Astrocyte (in vitro differentiated cells and primary cell): ENCODE measurements around the gene GGA2. TPM values are rescaled to one million over a fixed set of nuclear protein-coding genes. Genes with fewer than 3 reads are reported as not detected.

ENCODE experiments used
- DNase-seq: peaks from one replicate; pipeline ENCODE4 v3.0.0-alpha.2; 2010; ENCODE audit warnings: low read depth
- FAIRE-seq: peaks from 2 replicates; lab custom pipeline; 2011; peaks lifted over from hg19 to GRCh38; lab: Jason Lieb, UNC
- H2AFZ ChIP-seq: 2 replicates; pipeline ENCODE4 v1.6.0; 2012; ENCODE audit warnings: low read depth, low read length, inconsistent platforms
- H3K27ac ChIP-seq: 2 replicates; pipeline ENCODE4 v1.5.1; 2011; ENCODE audit warnings: low read depth, low read length, inconsistent platforms
- H3K27me3 ChIP-seq: 2 replicates; pipeline ENCODE4 v1.6.0; 2011; ENCODE audit warnings: low read length, inconsistent platforms; ENCODE audit not compliant: insufficient read depth
- H3K36me3 ChIP-seq: 2 replicates; pipeline ENCODE4 v1.5.1; 2011; ENCODE audit warnings: low read length, inconsistent platforms; ENCODE audit not compliant: insufficient read depth
- H3K4me1 ChIP-seq: 2 replicates; pipeline ENCODE4 v1.5.1; 2011; ENCODE audit warnings: low read length, inconsistent platforms; ENCODE audit not compliant: insufficient read depth
- H3K4me2 ChIP-seq: 2 replicates; pipeline ENCODE4 v1.6.0; 2012; ENCODE audit warnings: low read length, inconsistent platforms
- H3K4me3 ChIP-seq: 2 replicates; pipeline ENCODE4 v1.5.1; 2011; ENCODE audit warnings: low read depth, mild to moderate bottlenecking, low read length, inconsistent platforms; ENCODE audit not compliant: insufficient read depth
- H3K79me2 ChIP-seq: 2 replicates; pipeline ENCODE4 v1.6.0; 2012; ENCODE audit warnings: mild to moderate bottlenecking, low read length, inconsistent platforms; ENCODE audit not compliant: insufficient read depth
- H3K9ac ChIP-seq: 2 replicates; pipeline ENCODE4 v1.6.0; 2012; ENCODE audit warnings: mild to moderate bottlenecking, low read length, inconsistent platforms
- H3K9me3 ChIP-seq: 2 replicates; pipeline ENCODE4 v1.5.1; 2012; ENCODE audit warnings: low read depth, mild to moderate bottlenecking, low read length, inconsistent platforms; ENCODE audit not compliant: insufficient read depth
- H4K20me1 ChIP-seq: 2 replicates; pipeline ENCODE4 v1.6.0; 2012; ENCODE audit warnings: low read length, inconsistent platforms; ENCODE audit not compliant: insufficient read depth
- H3K27ac Mint-ChIP-seq: one replicate; pipeline ENCODE4 v1.8.0; 2021; ENCODE audit warnings: mild to moderate bottlenecking, mixed read lengths; ENCODE audit not compliant: unreplicated experiment
- H3K27me3 Mint-ChIP-seq: one replicate; pipeline ENCODE4 v1.8.0; 2021; ENCODE audit warnings: low read depth, mixed read lengths; ENCODE audit not compliant: unreplicated experiment
- H3K36me3 Mint-ChIP-seq: one replicate; pipeline ENCODE4 v1.8.0; 2021; ENCODE audit warnings: low read depth, mixed read lengths; ENCODE audit not compliant: unreplicated experiment
- H3K4me1 Mint-ChIP-seq: one replicate; pipeline ENCODE4 v1.8.0; 2021; ENCODE audit warnings: low read depth, mixed read lengths; ENCODE audit not compliant: unreplicated experiment
- H3K4me3 Mint-ChIP-seq: one replicate; pipeline ENCODE4 v1.8.0; 2021; ENCODE audit warnings: mild to moderate bottlenecking, moderate library complexity, mixed read lengths; ENCODE audit not compliant: unreplicated experiment
- H3K9me3 Mint-ChIP-seq: one replicate; pipeline ENCODE4 v1.8.0; 2021; ENCODE audit warnings: mild to moderate bottlenecking, mixed read lengths; ENCODE audit not compliant: unreplicated experiment
- CTCF ChIP-seq: IDR thresholded peaks from 2 replicates; pipeline ENCODE4 v1.5.1; 2011; ENCODE audit warnings: low read depth, mild to moderate bottlenecking, inconsistent platforms, low read length, moderate library complexity; ENCODE audit not compliant: insufficient read depth
- EZH2 ChIP-seq: IDR thresholded peaks from 2 replicates; pipeline ENCODE4 v1.6.1; 2012; ENCODE audit warnings: mild to moderate bottlenecking, low read length, inconsistent platforms; ENCODE audit not compliant: insufficient read depth
- total RNA-seq: library from RNA; stranded (reverse); gene quantifications from 2 replicates; pipeline ENCODE4 v1.2.1, GENCODE V29; 2021

GGA2 gene
- total RNA-seq, 1 donor from 2014 or later = 84.0 TPM

DNA sequence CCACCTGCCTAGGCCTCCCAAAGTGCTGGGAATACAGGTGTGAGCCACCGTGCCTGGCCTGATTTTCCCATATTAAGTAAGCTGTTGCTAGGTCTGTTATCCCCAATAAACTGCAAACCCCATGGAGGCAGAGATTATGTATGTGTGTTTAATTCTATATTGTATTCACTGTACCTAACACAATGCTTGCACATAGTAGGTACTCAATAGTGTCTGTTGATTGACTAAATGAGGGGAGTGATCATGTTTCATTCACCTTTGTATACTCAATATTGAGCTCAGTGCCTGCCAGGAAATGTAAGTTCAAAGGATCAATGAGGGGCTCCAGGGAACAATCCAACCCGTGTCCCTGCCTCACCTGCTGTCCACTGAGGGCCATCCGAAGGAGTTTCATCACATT is 14.6 kb upstream of the GGA2 start:
- no peak overlapping the region for H3K27ac ChIP-seq
- Mint-ChIP-seq H3K27me3 (no peaks in the 10 kb centered on the region), H3K36me3 (peaks cover 40% of the 10 kb centered on the region), H3K27ac (no peak overlapping the region), H3K9me3 (no peaks in the 10 kb centered on the region), H3K4me3 (no peak overlapping the region), H3K4me1 (peaks cover 4% of the 10 kb centered on the region)
- no peaks in the 10 kb centered on the region for H3K79me2 ChIP-seq
- no peak overlapping the region for H2AFZ ChIP-seq
- no peaks in the 10 kb centered on the region for H4K20me1 ChIP-seq
- TF ChIP-seq CTCF = no peak
- TF ChIP-seq EZH2 = no peak
- H3K4me2 ChIP-seq = no peak overlapping the region
- H3K4me3 ChIP-seq = no peak overlapping the region
- DNase-seq (no peak), FAIRE-seq (no peak)
- no peak overlapping the region for H3K9ac ChIP-seq
- peaks cover 20% of the 10 kb centered on the region for H3K36me3 ChIP-seq
- H3K9me3 ChIP-seq = no peaks in the 10 kb centered on the region
- no peaks in the 10 kb centered on the region for H3K27me3 ChIP-seq
- H3K4me1 ChIP-seq = no peaks in the 10 kb centered on the region

- peaks cover 25% of the 10 kb centered on the region for H3K36me3 ChIP-seq
- Mint-ChIP-seq H3K36me3 (peaks cover 45% of the 10 kb centered on the region), H3K27me3 (no peaks in the 10 kb centered on the region), H3K9me3 (no peaks in the 10 kb centered on the region), H3K4me3 (no peak overlapping the region), H3K27ac (no peak overlapping the region), H3K4me1 (peaks cover 4% of the 10 kb centered on the region)
- DNase-seq (no peak), FAIRE-seq (no peak)
- H3K4me3 ChIP-seq = no peak overlapping the region
- no peaks in the 10 kb centered on the region for H3K9me3 ChIP-seq
- H3K27me3 ChIP-seq = no peaks in the 10 kb centered on the region
- no peak overlapping the region for H3K27ac ChIP-seq
- no peak overlapping the region for H3K9ac ChIP-seq
- no peaks in the 10 kb centered on the region for H3K79me2 ChIP-seq
- H4K20me1 ChIP-seq = peaks cover 3% of the 10 kb centered on the region
- no peak overlapping the region for H3K4me2 ChIP-seq
- no peak overlapping the region for H2AFZ ChIP-seq
- H3K4me1 ChIP-seq = no peaks in the 10 kb centered on the region
- TF ChIP-seq EZH2 = no peak
- no peak for TF ChIP-seq CTCF
Measured at GRCh38 chr16:23523876-23524385, 13.6 kb upstream of the GGA2 start.

GRCh38 chr16:23523321-23523720 is 13.0 kb upstream of the GGA2 start:
- peaks cover 3% of the 10 kb centered on the region for H4K20me1 ChIP-seq
- Mint-ChIP-seq H3K27ac (no peak overlapping the region), H3K4me3 (no peak overlapping the region), H3K9me3 (no peaks in the 10 kb centered on the region), H3K4me1 (peaks cover 4% of the 10 kb centered on the region), H3K27me3 (no peaks in the 10 kb centered on the region), H3K36me3 (peaks cover 45% of the 10 kb centered on the region)
- FAIRE-seq = no peak
- H3K36me3 ChIP-seq = peaks cover 27% of the 10 kb centered on the region
- H2AFZ ChIP-seq = no peak overlapping the region
- H3K27me3 ChIP-seq = no peaks in the 10 kb centered on the region
- no peaks in the 10 kb centered on the region for H3K79me2 ChIP-seq
- no peak overlapping the region for H3K4me2 ChIP-seq
- no peak overlapping the region for H3K4me3 ChIP-seq
- no peak for TF ChIP-seq CTCF
- TF ChIP-seq EZH2 = no peak
- no peaks in the 10 kb centered on the region for H3K4me1 ChIP-seq
- no peaks in the 10 kb centered on the region for H3K9me3 ChIP-seq
- no peak overlapping the region for H3K27ac ChIP-seq
- H3K9ac ChIP-seq = no peak overlapping the region
- no peak for DNase-seq
